Measurements from ENCODE around the gene APEH.

DNA sequence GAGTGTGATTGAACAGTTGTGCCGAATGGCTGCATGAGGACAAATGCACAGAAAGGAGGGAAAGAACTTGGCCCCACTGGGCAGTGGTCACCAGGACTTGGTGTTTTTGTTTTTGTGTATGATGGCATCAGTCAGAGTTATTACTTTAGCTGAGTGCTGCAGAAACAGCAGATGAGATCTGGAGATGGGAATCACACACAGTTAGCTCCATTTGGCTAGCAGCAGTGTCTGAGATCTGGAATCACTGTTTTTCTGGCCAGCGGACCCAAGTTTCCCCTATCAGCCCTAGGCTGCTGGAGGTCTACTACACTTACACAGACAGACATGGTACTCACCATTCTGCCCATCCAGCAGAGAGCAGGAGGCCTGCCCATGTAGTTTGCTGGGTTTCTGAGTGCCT, 45.9 kb upstream of the APEH start:
- TF ChIP-seq, protein P1, sequence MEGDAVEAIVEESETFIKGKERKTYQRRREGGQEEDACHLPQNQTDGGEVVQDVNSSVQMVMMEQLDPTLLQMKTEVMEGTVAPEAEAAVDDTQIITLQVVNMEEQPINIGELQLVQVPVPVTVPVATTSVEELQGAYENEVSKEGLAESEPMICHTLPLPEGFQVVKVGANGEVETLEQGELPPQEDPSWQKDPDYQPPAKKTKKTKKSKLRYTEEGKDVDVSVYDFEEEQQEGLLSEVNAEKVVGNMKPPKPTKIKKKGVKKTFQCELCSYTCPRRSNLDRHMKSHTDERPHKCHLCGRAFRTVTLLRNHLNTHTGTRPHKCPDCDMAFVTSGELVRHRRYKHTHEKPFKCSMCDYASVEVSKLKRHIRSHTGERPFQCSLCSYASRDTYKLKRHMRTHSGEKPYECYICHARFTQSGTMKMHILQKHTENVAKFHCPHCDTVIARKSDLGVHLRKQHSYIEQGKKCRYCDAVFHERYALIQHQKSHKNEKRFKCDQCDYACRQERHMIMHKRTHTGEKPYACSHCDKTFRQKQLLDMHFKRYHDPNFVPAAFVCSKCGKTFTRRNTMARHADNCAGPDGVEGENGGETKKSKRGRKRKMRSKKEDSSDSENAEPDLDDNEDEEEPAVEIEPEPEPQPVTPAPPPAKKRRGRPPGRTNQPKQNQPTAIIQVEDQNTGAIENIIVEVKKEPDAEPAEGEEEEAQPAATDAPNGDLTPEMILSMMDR (IDR thresholded peaks at IDR 0.05), result no peak
- TF ChIP-seq POLR2AphosphoS5 (IDR thresholded peaks at IDR 0.05), result no peak

Measured in esophagus muscularis mucosa (tissue), 3 donors.